GM19240 (cell line): ENCODE results near the gene ATF7.

Source experiments
- DNase-seq: peaks from one replicate; pipeline ENCODE4 v3.0.0; 2011; ENCODE audit warnings: low spot score; ENCODE audit not compliant: insufficient read length

Gene ATF7

DNA sequence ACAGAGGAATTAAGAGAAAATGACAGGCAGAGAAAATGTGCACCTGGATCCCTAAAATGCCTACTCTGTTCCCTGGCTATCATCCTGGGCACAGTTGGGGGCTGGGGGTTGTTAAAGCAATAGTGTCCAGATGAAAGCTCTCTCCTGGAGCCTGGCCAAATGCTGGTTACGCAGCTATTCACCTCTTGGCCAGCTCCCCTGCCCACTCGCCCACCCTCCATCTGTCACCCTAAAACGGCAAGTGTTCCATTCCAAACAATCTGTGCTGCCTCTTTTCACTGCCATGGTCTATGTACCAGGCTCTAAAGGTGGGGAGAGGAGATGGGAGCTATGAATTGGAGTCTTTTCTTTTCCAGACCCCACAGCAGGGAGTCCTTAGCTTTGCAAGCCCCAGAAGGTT is 94.2 kb downstream of the ATF7 start:
- DNase-seq, result no peak

- DNase-seq, result no peak
These were observed 95.3 kb downstream of the ATF7 start for GRCh38 chr12:53530920-53531319.

DNA sequence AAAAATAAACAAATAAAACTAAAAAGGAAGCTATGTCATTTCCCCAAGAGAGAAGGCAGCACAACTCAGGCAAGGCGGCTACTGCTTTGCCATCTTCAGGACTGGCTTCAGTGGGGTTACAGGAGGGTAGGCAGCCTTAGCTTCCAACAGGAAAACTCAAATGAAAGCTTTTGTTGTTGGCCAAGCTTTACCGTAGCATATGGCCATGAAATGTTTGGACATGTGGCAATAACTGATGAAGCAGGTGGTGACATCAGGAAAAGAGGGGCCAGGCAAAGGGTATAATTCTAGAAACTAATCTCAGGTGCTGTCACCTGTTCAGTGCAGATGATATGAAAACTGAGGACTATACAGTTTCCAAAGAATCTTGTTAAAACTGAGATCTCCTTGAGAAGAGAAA is 96.1 kb downstream of the ATF7 start:
- DNase-seq, result no peak

DNA sequence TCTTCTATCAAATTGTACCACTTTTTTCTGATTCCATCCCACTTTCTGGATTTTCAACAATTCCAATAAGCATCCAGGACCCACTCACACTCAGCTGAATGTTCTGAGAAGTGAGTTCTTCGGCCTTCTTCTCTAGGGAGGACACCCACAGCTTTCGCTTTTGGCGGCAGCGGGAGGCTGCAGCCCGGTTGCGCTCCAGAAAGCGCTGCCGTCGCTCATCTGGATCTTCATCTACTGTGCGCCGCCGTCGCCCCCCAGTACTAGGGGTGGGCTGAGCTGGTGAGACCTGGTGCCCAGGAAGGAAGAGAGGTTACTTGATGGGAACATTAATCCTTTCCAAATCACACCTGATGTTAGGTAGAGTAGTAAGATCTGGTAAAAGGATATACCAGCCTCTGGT is 101.7 kb downstream of the ATF7 start:
- DNase-seq, result no peak

DNA sequence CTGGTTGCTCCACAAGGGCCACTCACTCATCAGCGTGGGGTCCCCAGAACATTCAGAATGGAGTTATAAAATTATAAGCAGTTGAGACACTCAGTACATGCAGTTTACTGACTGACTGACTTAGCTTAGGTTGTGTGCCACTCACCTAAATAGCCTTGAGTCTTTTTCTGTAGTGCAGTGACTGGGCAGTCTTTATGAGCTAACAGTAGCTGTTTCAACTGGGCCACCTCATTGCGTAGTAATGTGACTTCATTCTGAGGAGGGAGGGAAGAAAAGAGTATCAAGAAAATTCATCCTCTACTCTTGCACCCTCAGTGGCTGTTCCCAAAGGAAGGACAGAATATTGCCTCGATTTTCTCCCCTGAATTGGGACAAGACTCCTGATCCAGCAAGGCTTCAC is 103.1 kb downstream of the ATF7 start:
- DNase-seq, result no peak

- no peak for DNase-seq
These were observed 107.8 kb downstream of the ATF7 start for GRCh38 chr12:53518381-53518780.

GRCh38 chr12:53516758-53517455 is 109.3 kb downstream of the ATF7 start:
- DNase-seq, result no peak

DNA sequence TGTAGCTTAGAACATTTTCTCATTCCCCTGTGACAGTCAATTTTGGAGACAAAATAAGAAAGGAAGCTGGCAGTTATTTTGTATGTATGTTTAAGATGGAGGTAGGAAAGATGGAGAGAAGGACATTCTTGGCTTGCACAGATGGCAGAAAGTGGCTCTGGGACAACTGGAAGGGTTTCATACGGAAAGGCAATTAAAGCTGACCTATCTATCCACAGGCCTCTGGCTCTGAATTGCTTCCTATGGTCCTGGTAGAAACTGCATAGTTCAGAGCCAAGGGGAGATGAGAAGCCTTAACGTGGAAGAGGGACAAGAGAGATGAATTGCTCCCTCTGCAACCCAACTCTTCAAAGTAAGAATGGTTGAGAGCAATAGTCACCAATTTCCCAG is 110.9 kb downstream of the ATF7 start:
- DNase-seq, result no peak

GRCh38 chr12:53514628-53515290 is 111.4 kb downstream of the ATF7 start:
- DNase-seq, result no peak

- no peak for DNase-seq
These were observed 112.3 kb downstream of the ATF7 start for GRCh38 chr12:53513712-53514410.

DNA sequence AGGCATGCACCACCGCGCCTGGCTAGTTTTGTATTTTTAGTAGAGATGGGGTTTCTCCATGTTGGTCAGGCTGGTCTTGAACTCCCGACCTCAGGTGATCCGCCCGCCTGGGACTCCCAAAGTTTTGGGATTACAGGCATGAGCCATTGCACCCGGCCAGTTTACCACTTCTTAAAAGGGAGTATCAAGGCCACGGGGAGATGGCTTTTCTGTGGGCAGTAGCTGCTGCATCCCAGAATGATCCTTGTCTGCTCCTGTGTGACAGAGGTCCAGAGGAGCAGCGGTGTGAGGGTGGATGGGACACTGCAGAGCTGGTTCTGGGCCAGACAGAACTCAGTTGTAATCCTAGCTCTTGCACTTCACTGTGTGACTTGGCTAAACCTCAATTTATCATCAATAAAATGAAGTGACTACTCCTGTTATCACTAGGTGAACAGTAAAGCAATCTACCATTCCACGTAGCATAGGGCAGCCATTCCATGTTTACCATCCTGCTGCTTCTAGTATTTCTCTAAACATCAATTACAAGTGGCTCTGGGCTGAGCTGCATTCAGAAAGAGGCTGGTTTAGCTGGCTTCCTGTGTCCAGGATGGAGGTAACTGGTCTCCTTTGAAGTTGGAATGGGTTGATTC is 115.9 kb downstream of the ATF7 start:
- no peak for DNase-seq

DNA sequence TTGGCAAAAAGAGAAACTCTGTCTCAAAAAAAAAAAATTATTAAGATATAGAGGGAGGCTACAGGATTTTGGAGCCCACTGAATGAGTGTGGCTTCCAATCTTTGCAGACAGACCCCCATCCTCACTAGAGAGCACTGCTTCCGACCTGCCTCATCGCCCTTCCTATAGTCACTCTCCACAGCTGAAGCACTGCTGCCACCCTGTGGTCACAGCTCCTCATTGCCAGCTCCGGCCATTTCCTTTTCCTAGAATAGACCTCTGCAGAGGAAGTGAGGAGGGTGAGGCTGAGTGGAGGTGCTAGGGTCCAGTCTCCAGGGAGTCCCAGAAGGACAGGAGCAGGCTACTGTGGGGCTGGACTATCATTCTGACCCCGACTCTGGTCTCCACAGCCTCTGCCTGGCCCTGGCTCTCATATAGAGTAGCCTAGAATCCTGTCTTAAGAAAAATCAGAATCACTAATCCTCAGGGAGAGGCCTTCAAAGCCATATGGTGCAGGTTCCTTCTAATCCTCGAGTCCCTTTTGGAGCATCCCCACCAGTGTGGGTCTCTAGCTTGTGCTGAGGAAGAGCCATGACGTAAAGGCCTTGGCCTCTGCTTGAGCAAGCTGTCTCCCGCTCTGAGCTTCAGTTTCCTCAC is 117.5 kb downstream of the ATF7 start:
- DNase-seq, result peak; percentile 61

- DNase-seq, result no peak
These were observed 118.6 kb downstream of the ATF7 start for GRCh38 chr12:53507603-53507885.

DNA sequence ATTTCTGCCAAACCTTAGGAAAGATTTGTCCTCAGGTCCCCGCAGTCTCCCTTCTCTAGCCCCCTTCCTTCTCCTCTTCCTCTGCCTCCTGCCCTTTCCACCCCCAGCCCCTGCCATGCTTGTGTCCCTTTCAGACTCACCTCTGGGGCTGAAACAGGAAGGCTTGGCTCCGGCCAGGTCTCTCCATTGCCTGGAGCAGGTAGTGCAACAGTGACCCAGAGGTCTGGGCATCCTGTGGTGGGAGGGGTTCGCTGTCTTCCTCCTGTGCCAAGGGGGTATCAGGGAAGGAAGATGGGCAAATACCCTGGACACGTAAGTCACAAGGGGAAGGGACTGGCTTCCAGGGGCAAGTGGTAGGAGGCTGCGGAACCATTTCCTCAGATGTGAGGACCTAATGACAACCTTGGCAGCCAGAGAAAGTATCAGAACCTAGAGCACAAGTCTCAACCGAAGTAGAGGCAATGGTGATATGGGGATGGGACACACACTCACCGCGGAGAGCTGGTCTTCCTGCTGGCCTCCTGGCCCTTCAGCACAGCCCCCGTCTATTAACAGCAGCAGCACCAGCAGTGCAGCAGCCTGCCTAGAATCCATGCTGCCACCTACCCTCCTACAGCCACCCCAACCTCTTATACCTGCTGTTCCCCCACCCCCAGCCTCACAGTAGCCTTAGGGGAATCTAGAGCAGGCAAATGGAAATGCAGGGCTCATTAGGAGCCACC is 119.1 kb downstream of the ATF7 start, which contains the start of gene NPFF:
NPFF (minus strand) TSS at position 604 of the 722 bp plus-strand sequence; CDS start at position 594, 10 bp downstream.
- DNase-seq, result no peak

DNA sequence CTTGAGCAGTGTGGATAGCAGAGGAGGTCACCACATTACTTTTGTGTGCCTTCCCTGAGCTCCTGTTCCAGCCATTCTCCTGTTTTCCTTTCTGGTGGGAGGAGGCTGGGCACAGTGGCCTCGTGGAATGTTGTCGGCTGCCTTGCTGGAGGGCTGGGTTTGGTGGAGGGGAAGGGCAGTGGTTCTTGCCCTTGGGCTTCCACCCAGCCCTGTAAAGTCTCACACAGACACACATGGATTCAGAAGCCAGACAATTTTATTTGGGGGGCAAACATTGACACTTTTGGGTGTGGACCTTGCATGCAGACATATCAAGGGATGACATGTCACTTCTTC is 119.8 kb downstream of the ATF7 start:
- DNase-seq, result no peak

GRCh38 chr12:53505555-53506449 is 120.4 kb downstream of the ATF7 start:
- no peak for DNase-seq

- DNase-seq, result no peak
These were observed 121.1 kb downstream of the ATF7 start for GRCh38 chr12:53505086-53505485.

DNA sequence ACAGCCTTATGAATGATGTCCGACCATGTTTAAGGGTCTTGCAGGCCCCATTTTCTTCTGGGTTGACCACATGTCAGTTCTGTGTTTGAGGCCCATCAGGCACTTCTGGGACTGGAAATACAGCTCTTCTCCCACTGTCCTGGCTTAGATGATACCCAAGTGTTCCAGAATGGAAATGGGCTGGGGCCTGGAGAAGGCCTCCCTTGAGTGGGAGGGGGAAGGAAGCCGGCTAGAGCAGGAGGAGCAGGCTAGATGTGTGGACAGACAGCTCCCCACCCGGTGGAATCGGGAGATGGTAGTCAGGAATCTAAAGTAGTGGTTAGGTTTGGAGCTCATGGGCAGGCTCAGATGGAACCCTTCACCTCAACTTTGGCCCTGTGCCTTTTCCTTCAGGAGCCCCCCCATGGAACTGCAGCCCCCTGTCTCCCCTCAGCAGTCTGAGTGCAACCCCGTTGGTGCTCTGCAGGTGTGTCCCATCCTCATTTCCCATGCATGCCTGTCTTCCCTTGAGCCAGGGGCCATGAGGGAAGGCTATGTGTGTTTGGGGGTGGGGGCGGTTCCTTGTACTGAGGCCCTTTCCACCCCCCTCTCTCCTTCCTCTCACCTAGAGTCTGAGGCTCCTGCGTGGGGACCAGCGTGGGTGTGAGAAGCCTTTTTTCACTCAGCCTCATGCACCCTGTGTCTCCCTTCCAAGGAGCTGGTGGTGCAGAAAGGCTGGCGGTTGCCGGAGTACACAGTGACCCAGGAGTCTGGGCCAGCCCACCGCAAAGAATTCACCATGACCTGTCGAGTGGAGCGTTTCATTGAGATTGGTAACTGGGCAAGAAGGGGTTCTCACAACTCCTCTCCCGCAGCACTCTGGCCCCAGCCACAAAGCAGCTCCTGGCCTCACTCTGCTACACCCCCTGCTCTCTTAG is 121.9 kb downstream of the ATF7 start:
- DNase-seq, result no peak
